ENCODE results near the gene ST8SIA5.

The ST8SIA5 gene

GRCh38 chr18:46716336-46716735 lies 40.5 kb downstream of the ST8SIA5 start:
- Histone ChIP-seq H3K79me2 (ENCODE audit: control insufficient read depth, insufficient read depth, low read length, unreplicated experiment) (no peaks in the 10 kb centered on the region), H3K27me3 (ENCODE audit: insufficient read depth, low read length) (peaks cover 10% of the 10 kb centered on the region), H3K4me1 (ENCODE audit: control insufficient read depth, insufficient read depth, low read length, unreplicated experiment) (peaks cover 14% of the 10 kb centered on the region), H2AFZ (ENCODE audit: low read length, unreplicated experiment) (no peak overlapping the region), H3K36me3 (ENCODE audit: insufficient read depth, low read length) (no peaks in the 10 kb centered on the region), H3K27ac (ENCODE audit: low read depth, low read length) (no peak overlapping the region), H3K4me3 (ENCODE audit: low read depth, low read length) (no peak overlapping the region)

- H3K27me3 ChIP-seq (ENCODE audit: insufficient read depth, low read length): peaks cover 5% of the 10 kb centered on the region; the same call in 1 of the 2 replicates
- H3K4me3 ChIP-seq (ENCODE audit: low read depth, low read length): no peak overlapping the region
- no peak overlapping the region for H3K27ac ChIP-seq (ENCODE audit: low read depth, low read length)
- peaks cover 14% of the 10 kb centered on the region for H3K4me1 ChIP-seq (ENCODE audit: control insufficient read depth, insufficient read depth, low read length, unreplicated experiment)
- H3K79me2 ChIP-seq (ENCODE audit: control insufficient read depth, insufficient read depth, low read length, unreplicated experiment): no peaks in the 10 kb centered on the region
- H3K36me3 ChIP-seq (ENCODE audit: insufficient read depth, low read length): no peaks in the 10 kb centered on the region
- H2AFZ ChIP-seq (ENCODE audit: low read length, unreplicated experiment): no peak overlapping the region
Observed at GRCh38 chr18:46715062-46715461, 41.8 kb downstream of the ST8SIA5 start.

- H3K4me1 ChIP-seq (ENCODE audit: control insufficient read depth, insufficient read depth, low read length, unreplicated experiment): peaks cover 5% of the 10 kb centered on the region
- peaks cover 5% of the 10 kb centered on the region; the same call in 1 of the 2 replicates for H3K27me3 ChIP-seq (ENCODE audit: insufficient read depth, low read length)
- H2AFZ ChIP-seq (ENCODE audit: low read length, unreplicated experiment): no peak overlapping the region
- H3K27ac ChIP-seq (ENCODE audit: low read depth, low read length): no peak overlapping the region
- H3K4me3 ChIP-seq (ENCODE audit: low read depth, low read length): no peak overlapping the region
- no peaks in the 10 kb centered on the region for H3K36me3 ChIP-seq (ENCODE audit: insufficient read depth, low read length)
- no peaks in the 10 kb centered on the region for H3K79me2 ChIP-seq (ENCODE audit: control insufficient read depth, insufficient read depth, low read length, unreplicated experiment)
Observed at GRCh38 chr18:46712406-46712805, 44.4 kb downstream of the ST8SIA5 start.

- no peak overlapping the region for H3K4me3 ChIP-seq (ENCODE audit: low read depth, low read length)
- H3K27me3 ChIP-seq (ENCODE audit: insufficient read depth, low read length): peaks cover 5% of the 10 kb centered on the region; the same call in 1 of the 2 replicates
- H2AFZ ChIP-seq (ENCODE audit: low read length, unreplicated experiment): no peak overlapping the region
- H3K4me1 ChIP-seq (ENCODE audit: control insufficient read depth, insufficient read depth, low read length, unreplicated experiment): peaks cover 5% of the 10 kb centered on the region
- no peak overlapping the region for H3K27ac ChIP-seq (ENCODE audit: low read depth, low read length)
- no peaks in the 10 kb centered on the region for H3K79me2 ChIP-seq (ENCODE audit: control insufficient read depth, insufficient read depth, low read length, unreplicated experiment)
- H3K36me3 ChIP-seq (ENCODE audit: insufficient read depth, low read length): no peaks in the 10 kb centered on the region
Observed at GRCh38 chr18:46711444-46711863, 45.4 kb downstream of the ST8SIA5 start.

- no peaks in the 10 kb centered on the region for H3K79me2 ChIP-seq (ENCODE audit: control insufficient read depth, insufficient read depth, low read length, unreplicated experiment)
- H2AFZ ChIP-seq (ENCODE audit: low read length, unreplicated experiment): no peak overlapping the region
- no peaks in the 10 kb centered on the region for H3K27me3 ChIP-seq (ENCODE audit: insufficient read depth, low read length)
- peaks cover 2% of the 10 kb centered on the region for H3K4me1 ChIP-seq (ENCODE audit: control insufficient read depth, insufficient read depth, low read length, unreplicated experiment)
- no peak overlapping the region for H3K27ac ChIP-seq (ENCODE audit: low read depth, low read length)
- H3K4me3 ChIP-seq (ENCODE audit: low read depth, low read length): no peak overlapping the region
- no peaks in the 10 kb centered on the region for H3K36me3 ChIP-seq (ENCODE audit: insufficient read depth, low read length)
Observed at GRCh38 chr18:46706968-46707367, 49.9 kb downstream of the ST8SIA5 start.

- Histone ChIP-seq H3K27ac (ENCODE audit: low read depth, low read length) (no peak overlapping the region), H3K4me1 (ENCODE audit: control insufficient read depth, insufficient read depth, low read length, unreplicated experiment) (no peaks in the 10 kb centered on the region), H3K79me2 (ENCODE audit: control insufficient read depth, insufficient read depth, low read length, unreplicated experiment) (no peaks in the 10 kb centered on the region), H3K36me3 (ENCODE audit: insufficient read depth, low read length) (no peaks in the 10 kb centered on the region), H3K4me3 (ENCODE audit: low read depth, low read length) (no peak overlapping the region), H3K27me3 (ENCODE audit: insufficient read depth, low read length) (no peaks in the 10 kb centered on the region), H2AFZ (ENCODE audit: low read length, unreplicated experiment) (no peak overlapping the region)
Observed at GRCh38 chr18:46705521-46705920, 51.3 kb downstream of the ST8SIA5 start.

GRCh38 chr18:46704816-46705215 lies 52.0 kb downstream of the ST8SIA5 start:
- H3K27me3 ChIP-seq (ENCODE audit: insufficient read depth, low read length): no peaks in the 10 kb centered on the region
- H3K36me3 ChIP-seq (ENCODE audit: insufficient read depth, low read length): no peaks in the 10 kb centered on the region
- H3K4me1 ChIP-seq (ENCODE audit: control insufficient read depth, insufficient read depth, low read length, unreplicated experiment): no peaks in the 10 kb centered on the region
- H3K79me2 ChIP-seq (ENCODE audit: control insufficient read depth, insufficient read depth, low read length, unreplicated experiment): no peaks in the 10 kb centered on the region
- no peak overlapping the region for H2AFZ ChIP-seq (ENCODE audit: low read length, unreplicated experiment)
- no peak overlapping the region for H3K4me3 ChIP-seq (ENCODE audit: low read depth, low read length)
- no peak overlapping the region for H3K27ac ChIP-seq (ENCODE audit: low read depth, low read length)

GRCh38 chr18:46704189-46704588 lies 52.7 kb downstream of the ST8SIA5 start:
- Histone ChIP-seq H3K27me3 (ENCODE audit: insufficient read depth, low read length) (no peaks in the 10 kb centered on the region), H3K4me1 (ENCODE audit: control insufficient read depth, insufficient read depth, low read length, unreplicated experiment) (no peaks in the 10 kb centered on the region), H3K4me3 (ENCODE audit: low read depth, low read length) (no peak overlapping the region), H3K27ac (ENCODE audit: low read depth, low read length) (no peak overlapping the region), H3K79me2 (ENCODE audit: control insufficient read depth, insufficient read depth, low read length, unreplicated experiment) (no peaks in the 10 kb centered on the region), H2AFZ (ENCODE audit: low read length, unreplicated experiment) (no peak overlapping the region), H3K36me3 (ENCODE audit: insufficient read depth, low read length) (no peaks in the 10 kb centered on the region)

- Histone ChIP-seq H3K27me3 (ENCODE audit: insufficient read depth, low read length) (no peaks in the 10 kb centered on the region; the same call in 1 of the 2 replicates), H2AFZ (ENCODE audit: low read length, unreplicated experiment) (no peak overlapping the region), H3K4me3 (ENCODE audit: low read depth, low read length) (no peak overlapping the region)
Observed at GRCh38 chr18:46702471-46702870, 54.4 kb downstream of the ST8SIA5 start.

GRCh38 chr18:46700066-46700824 lies 56.6 kb downstream of the ST8SIA5 start:
- no peak overlapping the region for H3K27ac ChIP-seq (ENCODE audit: low read depth, low read length)
- H3K4me1 ChIP-seq (ENCODE audit: control insufficient read depth, insufficient read depth, low read length, unreplicated experiment): no peaks in the 10 kb centered on the region
- no peaks in the 10 kb centered on the region for H3K79me2 ChIP-seq (ENCODE audit: control insufficient read depth, insufficient read depth, low read length, unreplicated experiment)

More at GRCh38 chr18:46702471-46702870, 54.4 kb downstream of the ST8SIA5 start:
- Histone ChIP-seq H3K4me1 (ENCODE audit: control insufficient read depth, insufficient read depth, low read length, unreplicated experiment) (no peaks in the 10 kb centered on the region), H3K27ac (ENCODE audit: low read depth, low read length) (no peak overlapping the region), H3K36me3 (ENCODE audit: insufficient read depth, low read length) (no peaks in the 10 kb centered on the region), H3K79me2 (ENCODE audit: control insufficient read depth, insufficient read depth, low read length, unreplicated experiment) (no peaks in the 10 kb centered on the region)

GRCh38 chr18:46696702-46697101 lies 60.2 kb downstream of the ST8SIA5 start:
- H3K27ac ChIP-seq (ENCODE audit: low read depth, low read length): no peak overlapping the region
- no peak overlapping the region for H3K4me3 ChIP-seq (ENCODE audit: low read depth, low read length)
- no peaks in the 10 kb centered on the region for H3K4me1 ChIP-seq (ENCODE audit: control insufficient read depth, insufficient read depth, low read length, unreplicated experiment)
- H3K36me3 ChIP-seq (ENCODE audit: insufficient read depth, low read length): no peaks in the 10 kb centered on the region
- H2AFZ ChIP-seq (ENCODE audit: low read length, unreplicated experiment): no peak overlapping the region
- H3K27me3 ChIP-seq (ENCODE audit: insufficient read depth, low read length): peaks cover 5% of the 10 kb centered on the region
- H3K79me2 ChIP-seq (ENCODE audit: control insufficient read depth, insufficient read depth, low read length, unreplicated experiment): no peaks in the 10 kb centered on the region

More at GRCh38 chr18:46700066-46700824, 56.6 kb downstream of the ST8SIA5 start:
- Histone ChIP-seq H3K4me3 (ENCODE audit: low read depth, low read length) (no peak overlapping the region), H3K27me3 (ENCODE audit: insufficient read depth, low read length) (no peaks in the 10 kb centered on the region; the same call in 1 of the 2 replicates), H2AFZ (ENCODE audit: low read length, unreplicated experiment) (no peak overlapping the region), H3K36me3 (ENCODE audit: insufficient read depth, low read length) (no peaks in the 10 kb centered on the region)

Data from ACC112 (cell line).